Measurements from ENCODE around the gene TMEM94. TPM values are rescaled to one million over a fixed set of nuclear protein-coding genes. Genes with fewer than 3 reads are reported as not detected.

TMEM94 gene
- total RNA-seq, 1 donor from 2014 or later, result 43.2 TPM

GRCh38 chr17:75509528-75510258 lies 53.3 kb downstream of the TMEM94 start:
- Histone ChIP-seq H3K27ac (peak overlapping the region; percentile 58), H3K27me3 (no peaks in the 10 kb centered on the region), H3K4me1 (peaks cover 59% of the 10 kb centered on the region), H3K4me3 (peak overlapping the region in 1 of 2 donors; percentile 0), H3K36me3 (peaks cover 0 to 29% of the 10 kb centered on the region in 2 donors), H3K9me3 (no peaks in the 10 kb centered on the region)
- DNase-seq (ENCODE audit: extremely low spot score in 2 of 2), result no peak
- intact Hi-C loops (cut with DNase I), result no loop called here
- TF ChIP-seq POLR2AphosphoS5 (IDR thresholded peaks at IDR 0.05; ENCODE audit: insufficient read depth in 1 of 2, low read depth in 1 of 2), result peak; percentile 39 to 67
- no peak for TF ChIP-seq CTCF (IDR thresholded peaks at IDR 0.05)

GRCh38 chr17:75511270-75511609 lies 54.8 kb downstream of the TMEM94 start:
- intact Hi-C loops (cut with DNase I), result no loop called here
- Histone ChIP-seq H3K4me1 (peaks cover 59% of the 10 kb centered on the region), H3K27ac (peak overlapping the region; percentile 92), H3K4me3 (peak overlapping the region; percentile 17 to 97), H3K36me3 (peaks cover 0 to 15% of the 10 kb centered on the region in 2 donors), H3K27me3 (no peaks in the 10 kb centered on the region), H3K9me3 (no peaks in the 10 kb centered on the region)
- no peak for TF ChIP-seq POLR2A (IDR thresholded peaks at IDR 0.05)
- TF ChIP-seq CTCF (IDR thresholded peaks at IDR 0.05), result no peak
- TF ChIP-seq POLR2AphosphoS5 (IDR thresholded peaks at IDR 0.05; ENCODE audit: insufficient read depth in 1 of 2, low read depth in 1 of 2), result no peak
- DNase-seq (ENCODE audit: extremely low spot score in 2 of 2), result no peak

- DNase-seq (ENCODE audit: extremely low spot score in 2 of 2), result no peak
- Histone ChIP-seq H3K4me3 (peak overlapping the region; percentile 82 to 97), H3K9me3 (no peaks in the 10 kb centered on the region), H3K27me3 (no peaks in the 10 kb centered on the region), H3K27ac (peak overlapping the region; percentile 92), H3K4me1 (peaks cover 62% of the 10 kb centered on the region), H3K36me3 (peaks cover 0 to 8% of the 10 kb centered on the region in 2 donors)
- TF ChIP-seq CTCF (IDR thresholded peaks at IDR 0.05), result no peak
- TF ChIP-seq POLR2AphosphoS5 (IDR thresholded peaks at IDR 0.05; ENCODE audit: insufficient read depth in 1 of 2, low read depth in 1 of 2), result no peak
- no peak for TF ChIP-seq POLR2A (IDR thresholded peaks at IDR 0.05)
- intact Hi-C loops (cut with DNase I), result no loop called here
These were observed 55.5 kb downstream of the TMEM94 start for GRCh38 chr17:75511610-75512575.

GRCh38 chr17:75512926-75513640 lies 56.6 kb downstream of the TMEM94 start:
- H3K4me3 ChIP-seq, result peak overlapping the region; percentile 82 to 97
- TF ChIP-seq POLR2A (IDR thresholded peaks at IDR 0.05) (no peak), POLR2AphosphoS5 (IDR thresholded peaks at IDR 0.05; ENCODE audit: insufficient read depth in 1 of 2, low read depth in 1 of 2) (no peak), CTCF (IDR thresholded peaks at IDR 0.05) (no peak)
- H3K4me1 ChIP-seq, result peaks cover 74% of the 10 kb centered on the region
- peaks cover 0 to 6% of the 10 kb centered on the region in 2 donors for H3K36me3 ChIP-seq
- no peaks in the 10 kb centered on the region for H3K9me3 ChIP-seq
- H3K27me3 ChIP-seq, result no peaks in the 10 kb centered on the region
- H3K27ac ChIP-seq, result peak overlapping the region; percentile 92
- intact Hi-C loops (cut with DNase I), result no loop called here
- DNase-seq (ENCODE audit: extremely low spot score in 2 of 2), result no peak

All from vagina (tissue), 2 donors.